HCT116 (cell line): Measurements from ENCODE around the gene STAC2. TPM values are rescaled to one million over a fixed set of nuclear protein-coding genes. Genes with fewer than 3 reads are reported as not detected.

ENCODE experiments used
- ATAC-seq: fragments of 200-7000 bp; cut with Tn5 transposase; 2 replicates; pipeline ENCODE4 v1.9.1; 2020; ENCODE audit warnings: mild to moderate bottlenecking, moderate library complexity
- BruUV-seq: library from RNA; stranded (reverse); fragments of 400-500 nt; replicated peaks from 2 replicates; lab custom pipeline; 2021; lab: Mats Ljungman, UMichigan
- CTCF ChIA-PET: fragments of 300-600 bp; sonication (Branson Sonifier 250); formaldehyde crosslinking; loops from one replicate; lab custom pipeline; 2021; ENCODE audit warnings: antibody characterized with exemption; lab: Charles Lee
- POLR2A ChIA-PET: fragments of 300-600, 350-600 bp; sonication (Branson Sonifier 250); formaldehyde crosslinking; loops from one replicate; lab custom pipeline; 2021; ENCODE audit warnings: antibody characterized with exemption; lab: Charles Lee
- RAD21 ChIA-PET, 2 experiments: fragments of 300-600 bp; sonication (Branson Sonifier 250); formaldehyde crosslinking; loops; one replicate each; lab custom pipeline; 2023; ENCODE audit warnings: low total read pairs in 2 of 2; ENCODE audit not compliant: uncharacterized antibody in 2 of 2, unreplicated experiment in 2 of 2, low non-redundant PET in 1 of 2; lab: Charles Lee
- DNase-seq: peaks from one replicate; pipeline ENCODE4 v3.0.0-alpha.2; 2010; ENCODE audit warnings: low read depth, low spot score
- H2AFZ ChIP-seq: fragments of 200-600 bp; shearing (Covaris generic), sonication (generic); 2 replicates; pipeline ENCODE4 v1.6.1; 2017; ENCODE audit warnings: low read depth, mixed run types, mixed read lengths, antibody characterized with exemption, low read length; ENCODE audit not compliant: poor library complexity, severe bottlenecking
- H3K27ac ChIP-seq: 2 replicates; pipeline ENCODE4 v1.5.1; 2012; ENCODE audit warnings: low read depth, low read length
- H3K27me3 ChIP-seq: fragments of 200-600 bp; sonication (generic); 2 replicates; pipeline ENCODE4 v1.6.1; 2016; ENCODE audit warnings: mixed run types, low read length, mixed read lengths; ENCODE audit not compliant: insufficient read depth
- H3K36me3 ChIP-seq, 2 experiments: fragments of 200-500 bp in 1 of 2; fragments of 200-600 bp in 1 of 2; sonication (Bioruptor generic) in 1 of 2; sonication (generic) in 1 of 2; 2 replicates each; pipeline versions ENCODE4 v1.5.1 to v1.6.1; 2014 to 2016; ENCODE audit warnings: low read length in 2 of 2, inconsistent platforms in 1 of 2, mixed read lengths in 1 of 2, mixed run types in 1 of 2; ENCODE audit not compliant: insufficient read depth in 2 of 2, control insufficient read depth in 1 of 2
- H3K4me1 ChIP-seq, 2 experiments: fragments of 200-600 bp in 1 of 2; sonication (generic) in 1 of 2; 2 replicates each; pipeline versions ENCODE4 v1.5.1 to v1.6.1; 2012 to 2017; ENCODE audit warnings: low read length in 2 of 2, inconsistent platforms in 1 of 2, mild to moderate bottlenecking in 1 of 2, mixed read lengths in 1 of 2, mixed run types in 1 of 2, moderate library complexity in 1 of 2; ENCODE audit not compliant: insufficient read depth in 2 of 2, control insufficient read depth in 1 of 2
- H3K4me2 ChIP-seq: fragments of 200-600 bp; sonication (generic); 2 replicates; pipeline ENCODE4 v1.6.1; 2017; ENCODE audit warnings: mixed run types, low read length, mixed read lengths
- H3K4me3 ChIP-seq, 2 experiments: fragments of 200-600 bp in 1 of 2; sonication (generic) in 1 of 2; replicated peaks in 1 of 2; 2 replicates each; pipeline ENCODE4 v1.5.1; 2011 to 2016; ENCODE audit warnings: low read length in 2 of 2, control low read depth in 1 of 2, low read depth in 1 of 2, mild to moderate bottlenecking in 1 of 2, mixed read lengths in 1 of 2, mixed run types in 1 of 2
- H3K79me2 ChIP-seq: fragments of 200-600 bp; sonication (generic); 2 replicates; pipeline ENCODE4 v1.6.1; 2017; ENCODE audit warnings: mild to moderate bottlenecking, mixed run types, low read length, moderate library complexity, mixed read lengths; ENCODE audit not compliant: insufficient read depth
- H3K9ac ChIP-seq: fragments of 200-600 bp; sonication (generic); 2 replicates; pipeline ENCODE4 v1.6.1; 2016; ENCODE audit warnings: low read length, mixed read lengths
- H3K9me2 ChIP-seq: fragments of 200-600 bp; sonication (generic), shearing (Covaris generic); 2 replicates; pipeline ENCODE4 v1.6.1; 2017; ENCODE audit warnings: mixed run types, mild to moderate bottlenecking, moderate library complexity; ENCODE audit not compliant: insufficient read depth
- H3K9me3 ChIP-seq, 2 experiments: fragments of 200-500 bp in 1 of 2; fragments of 200-600 bp in 1 of 2; sonication (Bioruptor generic) in 1 of 2; sonication (generic) in 1 of 2; 2 replicates each; pipeline ENCODE4 v1.6.1; 2014 to 2017; ENCODE audit warnings: low read length in 2 of 2, mixed read lengths in 2 of 2, inconsistent platforms in 1 of 2, low read depth in 1 of 2, mild to moderate bottlenecking in 1 of 2, mixed run types in 1 of 2, moderate library complexity in 1 of 2; ENCODE audit not compliant: control insufficient read depth in 1 of 2, insufficient read depth in 1 of 2
- H4K20me1 ChIP-seq: fragments of 200-600 bp; sonication (generic), shearing (Covaris generic); 2 replicates; pipeline ENCODE4 v1.6.1; 2017; ENCODE audit warnings: mixed run types, mild to moderate bottlenecking, moderate library complexity; ENCODE audit not compliant: insufficient read depth
- CEBPB ChIP-seq: IDR thresholded peaks from 2 replicates; pipeline ENCODE4 v1.6.1; 2012; ENCODE audit warnings: low read depth
- CTCF ChIP-seq, 3 experiments: fragments of 200-600 bp in 1 of 3; sonication (generic) in 1 of 3; IDR thresholded peaks in 2 of 3; conservative IDR thresholded peaks in 1 of 3; 2 replicates each; pipeline ENCODE4 v1.5.1; 2012 to 2017; ENCODE audit warnings: low read depth in 2 of 3, low read length in 2 of 3, antibody characterized with exemption in 1 of 3, borderline replicate concordance in 1 of 3, control low read depth in 1 of 3, mild to moderate bottlenecking in 1 of 3, mixed read lengths in 1 of 3, mixed run types in 1 of 3, moderate library complexity in 1 of 3; ENCODE audit not compliant: insufficient read depth in 1 of 3
- EZH2phosphoT487 ChIP-seq: fragments of 200-600 bp; IDR thresholded peaks from 2 replicates; pipeline ENCODE4 v1.6.1; 2018; ENCODE audit warnings: antibody characterized with exemption, borderline replicate concordance
- FOSL1 ChIP-seq: IDR thresholded peaks from 2 replicates; pipeline ENCODE4 v1.6.1; 2012; ENCODE audit warnings: low read depth
- MAX ChIP-seq: IDR thresholded peaks from 2 replicates; pipeline ENCODE4 v1.6.1; 2012
- POLR2A ChIP-seq: IDR thresholded peaks from 2 replicates; pipeline ENCODE4 v1.7.0; 2011; ENCODE audit warnings: borderline replicate concordance; ENCODE audit not compliant: insufficient read depth, insufficient read length; ENCODE audit errors: extremely low read depth
- TCF7L2 ChIP-seq: IDR thresholded peaks from 2 replicates; pipeline ENCODE4 v1.7.0; 2011; ENCODE audit warnings: borderline replicate concordance, inconsistent platforms; ENCODE audit not compliant: insufficient read depth, insufficient read length; ENCODE audit errors: extremely low read depth
- ZFX ChIP-seq: fragments of 450-650 bp; IDR thresholded peaks from 2 replicates; pipeline ENCODE4 v1.6.1; 2017
- intact Hi-C: fragments of 100-400 bp; cut with micrococcal nuclease; formaldehyde crosslinking; loops from 2 replicates; pipeline ENCODE4 v1.10.0; 2022
- total RNA-seq: library from RNA; stranded (reverse); gene quantifications from one replicate; pipeline ENCODE4 v1.2.1, GENCODE V29; 2021; ENCODE audit not compliant: unreplicated experiment

STAC2 gene
- total RNA-seq, 1 experiment from 2014 or later: not detected

- ChIA-PET RAD21 (no interaction called here), POLR2A (no interaction called here), CTCF (interaction anchor here (0.6 to 0.7 kb wide), 2 partner anchors 11 to 385 kb away, joined by 3 read pairs; no protein-coding TSS in a partner anchor)
- BruUV-seq: no TSS peak
- Histone ChIP-seq H3K9ac (no peak overlapping the region), H3K36me3 (no peaks in the 10 kb centered on the region), H3K9me2 (no peaks in the 10 kb centered on the region), H3K4me3 (no peak overlapping the region), H3K4me1 (peaks cover 6 to 10% of the 10 kb centered on the region in 2 experiments; a peak in 3 of 4 replicates), H3K4me2 (no peak overlapping the region), H3K27ac (no peak overlapping the region), H2AFZ (no peak overlapping the region), H4K20me1 (no peaks in the 10 kb centered on the region), H3K27me3 (no peaks in the 10 kb centered on the region), H3K9me3 (no peaks in the 10 kb centered on the region), H3K79me2 (no peaks in the 10 kb centered on the region)
- DNase-seq: no peak
- intact Hi-C loops: no loop called here
- no peak for ATAC-seq
- TF ChIP-seq POLR2A (no peak), CTCF (IDR thresholded peaks at IDR 0.05 in 2 of 3, conservative IDR thresholded peaks at IDR 0.05 in 1 of 3; ENCODE audit: borderline replicate concordance in 1 of 3, insufficient read depth in 1 of 3, low read depth in 2 of 3, low read length in 2 of 3) (no peak), MAX (no peak), FOSL1 (no peak), CEBPB (no peak), EZH2phosphoT487 (no peak), ZFX (no peak), TCF7L2 (no peak)
Measured at GRCh38 chr17:39161962-39162361, 63.8 kb downstream of the STAC2 start.

Other genes starting within 250 kb of the STAC2 start
- 1.8 TPM for gene PLXDC1, start 74.3 kb downstream of the STAC2 start, total RNA-seq
- gene ARL5C, start 59.8 kb downstream of the STAC2 start, total RNA-seq: not detected
- 13.0 TPM for gene CACNB1, start 28.3 kb downstream of the STAC2 start, total RNA-seq
- 2,276 TPM for gene RPL19, start 25.7 kb downstream of the STAC2 start, total RNA-seq
- gene FBXL20, start 175.7 kb upstream of the STAC2 start, total RNA-seq: 17.2 TPM
- gene MED1, start 225.3 kb upstream of the STAC2 start, total RNA-seq: 55.7 TPM
- 51.2 TPM for gene CDK12, start 235.5 kb upstream of the STAC2 start, total RNA-seq